ENCODE data around the gene OSBPL6.

OSBPL6 gene

GRCh38 chr2:178450774-178451525, 256.6 kb downstream of the OSBPL6 start, which contains the start of the genes PJVK and PRKRA:
Gene PJVK, plus strand, starts transcription at chr2:178451378. Its CDS starts 2,032 bp downstream, at chr2:178453410.
Gene PRKRA, minus strand, starts transcription at chr2:178451175. Its CDS starts 145 bp downstream, at chr2:178451030.
- DNase-seq, result peak; percentile 91

GRCh38 chr2:178452334-178452733, 258.0 kb downstream of the OSBPL6 start:
- no peak for DNase-seq

Data from effector CD8-positive, alpha-beta T cell (primary cell).